GM21786 (cell line): Measurements from ENCODE around the gene PRELID1.

ENCODE experiments used
- ATAC-seq: cut with Tn5 transposase; IDR thresholded peaks from one replicate; pipeline ENCODE4 v1.9.1; 2021; ENCODE audit not compliant: unreplicated experiment

PRELID1 gene

GRCh38 chr5:177313561-177314259, 10.1 kb downstream of the PRELID1 start:
- ATAC-seq = no peak

DNA sequence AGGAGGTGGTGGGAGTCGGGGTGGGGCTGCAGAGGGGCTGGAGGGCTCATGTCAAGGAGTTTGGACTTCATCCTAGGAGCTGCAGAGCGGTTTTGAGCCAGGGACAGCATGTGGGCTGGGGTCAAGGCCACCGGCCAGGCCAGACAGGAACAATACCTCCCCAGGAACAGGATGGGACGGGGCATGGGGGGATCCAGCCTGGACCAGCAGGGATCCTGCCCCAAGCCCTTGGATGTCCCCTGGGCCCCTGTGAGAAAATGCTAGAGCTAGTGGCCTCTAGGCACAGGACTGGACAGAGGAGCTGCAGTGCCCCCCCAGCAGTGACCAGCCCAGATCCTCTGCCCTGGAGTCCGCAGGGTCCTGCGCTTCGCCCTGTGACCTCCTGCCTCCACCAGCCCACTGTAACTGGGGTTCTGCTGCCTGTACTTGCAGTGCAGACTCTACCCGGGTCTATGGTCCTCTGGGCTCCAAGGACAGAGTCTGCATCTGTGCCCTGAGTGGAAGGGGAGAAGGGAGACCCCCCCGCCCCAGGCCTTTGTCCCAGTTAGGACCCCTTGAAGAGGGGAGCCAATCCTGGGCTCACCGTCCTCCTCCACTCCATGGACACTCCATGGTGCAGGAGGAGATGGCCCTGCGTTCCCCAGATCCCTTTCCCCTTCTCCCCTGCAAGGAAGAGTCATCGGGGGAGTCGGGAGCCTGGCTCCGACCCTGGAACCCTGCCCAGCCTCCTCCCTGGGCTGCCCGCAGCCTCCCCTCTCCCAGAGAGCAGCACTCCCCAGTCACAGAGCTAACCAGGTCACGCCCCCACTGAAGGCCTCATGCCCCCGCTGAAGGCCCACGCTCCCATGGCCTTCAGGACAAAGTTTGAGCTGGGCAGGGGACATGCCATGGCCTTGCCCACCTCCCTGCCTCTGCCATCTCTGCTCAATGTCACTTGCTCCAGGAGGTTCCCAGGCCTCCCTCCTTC, 11.1 kb downstream of the PRELID1 start:
- ATAC-seq = no peak

GRCh38 chr5:177315411-177315810, 11.8 kb downstream of the PRELID1 start:
- ATAC-seq = no peak

- no peak for ATAC-seq
Observed at GRCh38 chr5:177316005-177316404, 12.4 kb downstream of the PRELID1 start.

- peak; percentile 50 for ATAC-seq
Observed at GRCh38 chr5:177317959-177318377, 14.4 kb downstream of the PRELID1 start.

DNA sequence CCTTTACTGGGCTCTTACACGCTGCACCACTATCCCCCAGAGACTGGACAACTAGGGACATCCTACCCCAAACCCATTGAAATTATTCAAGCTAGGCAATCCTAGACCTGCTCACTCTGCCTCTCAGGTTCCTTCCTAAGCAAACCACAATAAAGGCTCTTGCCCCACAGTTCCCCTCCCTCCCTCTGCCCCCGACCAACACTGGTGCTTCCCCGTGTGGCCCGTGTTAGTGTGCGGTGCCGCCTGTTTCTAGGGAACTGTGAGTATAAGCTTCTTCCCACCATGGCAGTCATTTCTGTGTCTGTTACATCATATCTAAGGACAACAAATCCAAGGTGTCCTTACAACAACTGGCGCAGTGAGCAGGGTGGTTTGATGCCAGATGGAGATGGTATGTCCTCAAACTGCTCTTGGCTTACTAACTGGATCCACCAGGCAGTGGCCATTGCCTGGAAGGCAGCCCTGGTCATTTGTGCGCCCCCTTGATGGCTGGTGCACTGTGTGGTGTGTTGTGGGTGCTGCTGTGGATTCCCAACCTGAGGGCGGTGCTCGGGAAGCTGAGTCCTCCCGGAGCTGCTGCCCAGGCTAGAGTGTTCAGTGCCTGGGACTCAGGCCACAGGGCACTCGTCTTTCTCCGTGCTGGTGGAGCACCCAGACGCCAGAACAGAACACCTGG, 16.5 kb downstream of the PRELID1 start:
- no peak for ATAC-seq

GRCh38 chr5:177320879-177321278, 17.3 kb downstream of the PRELID1 start:
- no peak for ATAC-seq

GRCh38 chr5:177325868-177326381, 22.3 kb downstream of the PRELID1 start:
- no peak for ATAC-seq

DNA sequence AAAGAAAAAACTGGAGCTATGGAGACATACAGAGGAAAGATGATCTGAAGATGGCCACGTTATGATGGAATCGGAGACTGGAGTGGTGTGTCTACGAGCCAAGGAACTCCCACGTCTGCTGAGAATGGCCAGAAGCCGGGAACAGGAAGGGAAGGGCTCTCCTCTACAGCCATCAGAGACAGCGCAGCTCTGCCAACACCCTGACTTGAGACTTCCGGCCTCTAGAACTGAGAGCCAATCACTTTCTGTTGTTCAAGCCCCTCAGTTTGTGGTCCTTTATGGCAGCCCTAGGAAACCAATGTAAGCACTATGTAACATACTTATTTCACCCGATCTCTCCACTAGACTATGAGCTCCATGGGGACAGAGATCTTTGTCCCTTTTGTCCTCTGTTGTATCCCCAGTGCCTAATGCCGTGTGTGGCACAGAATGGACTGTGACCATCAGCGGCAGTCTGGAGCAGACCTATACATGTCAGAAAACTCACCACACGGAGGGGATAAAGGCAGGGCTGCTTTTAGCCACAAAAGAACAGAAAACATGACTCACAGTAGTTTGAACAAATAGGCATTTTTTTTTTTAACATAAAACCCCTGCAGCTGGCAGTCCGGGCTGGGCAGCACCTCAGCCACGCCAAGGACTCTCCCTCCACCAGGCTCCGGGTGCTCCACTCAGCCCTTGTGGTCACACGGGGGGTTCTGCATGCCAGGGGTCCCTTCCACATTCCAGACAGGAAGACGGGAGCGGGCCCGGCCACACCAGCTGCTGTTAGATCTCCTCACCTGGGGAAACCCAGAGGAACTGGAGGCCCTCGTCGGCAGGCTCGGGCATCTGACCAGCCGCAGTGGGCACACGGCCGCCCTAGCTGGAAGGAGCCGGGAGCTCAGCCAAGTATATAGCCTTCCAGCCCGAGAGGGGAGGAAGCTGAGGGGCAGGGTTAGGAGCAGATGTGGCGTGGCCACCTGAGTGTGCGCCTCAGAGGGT, 24.2 kb downstream of the PRELID1 start:
- no peak for ATAC-seq

GRCh38 chr5:177328545-177329231, 25.1 kb downstream of the PRELID1 start:
- no peak for ATAC-seq

- ATAC-seq = no peak
Observed at GRCh38 chr5:177329883-177330282, 26.3 kb downstream of the PRELID1 start.

GRCh38 chr5:177330991-177331842, 27.6 kb downstream of the PRELID1 start:
- no peak for ATAC-seq

DNA sequence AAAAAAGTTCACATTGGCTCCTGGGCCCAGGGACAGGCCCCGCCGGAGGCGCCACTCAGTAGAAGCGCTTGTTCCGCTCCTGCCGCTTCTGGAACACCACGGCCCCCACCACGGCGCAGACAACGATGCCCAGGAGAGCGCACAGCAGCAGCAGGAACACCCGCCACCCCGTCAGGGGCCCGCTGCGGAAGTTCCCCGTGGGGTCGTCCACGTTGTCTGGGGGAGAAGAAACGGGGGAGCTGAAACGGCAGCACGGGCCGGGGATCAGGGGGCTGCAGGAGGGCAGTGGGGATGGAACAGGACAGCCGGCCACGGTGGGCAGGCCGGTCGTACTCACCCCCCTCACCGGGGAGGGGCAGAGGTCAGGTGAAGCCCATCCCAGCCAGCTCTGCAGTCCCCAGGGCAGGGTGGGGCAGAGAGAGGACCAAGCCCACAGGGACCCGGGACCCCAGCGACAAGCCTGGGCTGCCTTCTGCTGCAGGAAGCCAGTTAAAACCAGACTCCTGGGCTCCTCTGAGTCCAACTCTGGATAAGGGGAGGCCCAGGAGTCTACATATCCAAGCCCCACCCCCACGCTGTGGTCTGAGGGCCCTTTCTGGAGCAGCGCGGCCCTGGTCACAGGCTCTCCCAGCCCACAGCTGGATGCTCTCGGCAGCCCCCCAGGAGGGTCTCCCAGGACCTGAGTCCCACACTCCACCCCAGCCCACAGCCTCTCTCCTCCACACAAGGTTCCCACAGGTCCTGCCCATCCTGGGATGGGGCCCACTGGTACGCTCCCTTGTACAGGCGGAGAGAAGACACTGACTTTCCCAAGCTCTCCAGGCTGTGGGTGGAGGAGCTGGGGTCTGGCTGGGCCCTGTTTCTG, 28.7 kb downstream of the PRELID1 start:
- no peak for ATAC-seq

GRCh38 chr5:177332896-177333260, 29.3 kb downstream of the PRELID1 start:
- no peak for ATAC-seq

GRCh38 chr5:177333420-177334154, 30.0 kb downstream of the PRELID1 start:
- no peak for ATAC-seq

GRCh38 chr5:177334155-177334551, 30.6 kb downstream of the PRELID1 start:
- no peak for ATAC-seq
